ENCODE measurements around the gene SCD. TPM values are rescaled to one million over a fixed set of nuclear protein-coding genes. Genes with fewer than 3 reads are reported as not detected.
A peak's percentile ranks its signal among the peaks of the same experiment; 100 is the strongest.

SCD gene
- total RNA-seq, 1 donor from 2014 or later, result 257 TPM

GRCh38 chr10:100339236-100339635 is 7.8 kb upstream of the SCD start:
- ATAC-seq, result no peak
- no peak for DNase-seq (ENCODE audit: low spot score)

DNA sequence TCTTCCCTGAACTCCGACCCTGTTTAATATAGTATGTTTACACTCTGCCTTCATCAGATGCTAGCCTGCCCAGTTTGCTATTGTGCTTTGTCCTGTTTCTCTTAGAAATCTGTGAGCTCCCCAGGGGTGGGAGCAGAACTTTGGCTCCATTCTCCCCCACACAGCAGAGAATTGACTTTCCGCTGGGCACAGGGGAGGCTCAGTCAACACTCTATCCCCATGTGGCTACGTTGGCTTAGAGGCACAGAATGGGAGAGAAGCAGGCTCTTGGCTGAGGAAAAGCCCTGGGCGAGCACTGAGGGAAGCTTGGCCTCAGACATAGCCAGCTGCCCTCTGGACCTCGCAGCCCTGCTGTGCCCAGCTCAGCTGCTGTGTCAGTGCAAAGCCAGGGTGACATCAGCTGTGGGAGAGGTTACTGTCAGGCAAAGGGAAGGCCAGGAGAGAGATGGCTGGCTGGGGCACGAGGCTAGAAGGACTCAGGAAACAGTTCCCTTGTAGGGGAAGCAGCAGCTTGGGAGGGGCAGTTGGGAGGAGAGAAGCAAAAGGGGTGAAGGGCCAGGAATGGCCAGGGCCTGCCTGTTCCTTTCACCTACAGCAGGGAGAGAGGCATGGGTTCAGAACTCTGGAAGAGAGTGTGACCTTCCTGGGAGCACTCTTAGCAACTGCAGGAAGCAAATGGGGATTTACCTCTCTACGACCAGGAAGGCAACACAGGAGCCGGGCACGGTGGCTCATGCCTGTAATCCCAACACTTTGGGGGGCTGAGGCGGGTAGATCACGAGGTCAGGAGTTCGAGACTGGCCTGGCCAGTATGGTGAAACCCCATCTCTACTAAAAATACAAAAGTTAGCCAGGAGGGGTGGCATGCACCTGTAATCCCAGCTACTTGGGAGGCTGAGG is 5.8 kb upstream of the SCD start:
- peak; percentile 87 for ATAC-seq

GRCh38 chr10:100341953-100342626 is 4.9 kb upstream of the SCD start:
- ATAC-seq (peak; percentile 51), DNase-seq (ENCODE audit: low spot score) (peak; percentile 63)

More for the DNA sequence above, 5.8 kb upstream of the SCD start:
- peak; percentile 95 for DNase-seq (ENCODE audit: low spot score)

DNA sequence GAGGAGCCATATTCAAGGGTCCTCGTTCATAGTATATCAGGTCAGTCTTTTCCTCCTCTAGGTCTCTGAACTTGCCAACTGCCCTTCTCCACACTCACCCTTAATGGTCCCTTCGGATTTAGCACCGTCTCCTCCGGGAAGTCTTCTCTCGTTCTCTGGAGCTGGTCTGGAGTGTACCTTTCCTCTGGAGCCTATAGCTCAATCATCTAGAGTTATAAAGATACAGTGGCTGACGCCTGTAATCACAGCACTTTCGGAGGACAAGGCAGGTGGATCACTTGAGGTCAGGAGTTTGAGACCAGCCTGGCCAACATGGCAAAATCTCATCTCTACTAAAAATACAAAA is 4.4 kb upstream of the SCD start:
- ATAC-seq, result no peak
- no peak for DNase-seq (ENCODE audit: low spot score)

DNA sequence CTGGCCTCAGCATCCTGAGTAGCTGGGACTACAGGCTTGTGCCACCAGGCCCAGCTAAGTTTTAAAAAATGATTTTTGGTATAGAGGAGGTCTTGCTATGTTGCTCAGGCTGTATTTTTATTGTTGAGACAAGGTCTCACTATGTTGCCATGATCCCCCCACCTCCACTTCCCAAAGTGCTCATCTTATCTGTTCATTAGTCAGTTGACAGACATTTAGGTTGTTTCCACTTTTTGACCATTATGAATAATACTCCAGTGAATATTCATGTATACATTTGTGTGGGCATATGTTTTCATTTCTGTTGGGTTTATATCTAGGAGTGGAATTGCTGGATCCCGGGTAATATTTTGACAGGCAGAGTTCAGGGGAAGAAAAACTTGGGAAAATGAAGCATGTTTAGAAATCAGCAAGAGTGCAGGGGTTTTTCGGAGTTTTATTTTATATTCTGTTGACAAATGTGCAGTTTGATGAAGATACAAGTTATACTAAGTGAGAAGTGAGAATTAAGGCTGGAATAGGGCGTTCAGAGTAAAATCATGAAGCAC is 2.7 kb upstream of the SCD start:
- ATAC-seq, result no peak
- DNase-seq (ENCODE audit: low spot score), result no peak

DNA sequence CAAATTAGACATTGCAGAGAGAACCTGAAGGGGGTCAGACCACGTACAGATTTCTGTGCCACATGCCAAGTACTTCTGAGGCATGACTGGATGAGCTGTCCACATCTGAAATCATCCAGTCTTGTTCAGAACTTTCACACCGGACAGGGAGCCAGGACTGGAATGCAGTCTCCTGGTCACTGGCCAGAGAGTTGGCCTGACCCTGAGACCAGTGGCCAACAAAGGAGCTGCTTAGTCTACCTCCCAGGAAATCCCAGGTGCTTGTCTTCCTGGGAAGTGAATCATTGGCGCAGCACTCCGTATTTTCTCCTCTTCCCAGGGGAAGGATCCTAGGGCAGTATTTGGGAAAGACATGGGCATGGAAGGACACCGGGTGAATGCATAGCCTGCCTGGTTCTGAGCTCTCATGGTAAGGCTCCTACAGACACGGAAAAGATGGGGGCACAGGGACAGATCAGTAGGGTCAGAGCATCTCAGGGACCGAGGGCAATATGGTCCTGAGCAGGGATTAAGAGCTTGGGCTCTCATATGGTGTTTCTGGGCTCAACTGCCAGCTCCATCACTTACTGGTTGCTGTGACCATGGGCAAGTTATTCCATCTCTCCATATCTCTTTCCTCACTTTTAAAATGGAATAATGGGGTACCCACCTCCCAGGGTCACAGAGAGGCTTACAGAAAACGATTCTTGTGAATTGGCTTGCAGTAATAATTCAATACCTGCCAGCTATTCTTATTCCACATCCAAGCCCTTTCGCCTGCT is 1.3 kb upstream of the SCD start:
- no peak for DNase-seq (ENCODE audit: low spot score)
- peak; percentile 13 for ATAC-seq

DNA sequence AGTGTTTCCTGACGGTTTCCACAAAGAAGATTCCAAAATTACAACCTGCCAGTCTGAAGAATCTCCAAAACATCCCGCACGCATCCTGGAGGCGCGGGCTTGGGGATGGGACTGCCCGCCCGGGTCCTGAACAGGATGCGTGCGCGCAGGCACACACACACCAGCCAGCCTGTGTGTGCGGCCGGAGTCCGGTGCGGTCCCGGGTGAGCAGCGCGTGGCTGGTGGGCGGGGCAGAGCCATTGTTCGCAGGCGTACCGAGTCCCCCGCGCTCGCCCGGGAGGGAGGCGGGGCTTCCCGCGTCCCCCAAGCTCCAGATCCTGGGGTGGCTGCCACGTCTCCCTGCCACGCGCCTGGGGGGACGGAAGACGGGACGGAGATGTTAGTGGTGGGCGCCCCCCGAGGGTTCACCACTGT is 675 bp upstream of the SCD start:
- peak; percentile 45 for ATAC-seq

DNA sequence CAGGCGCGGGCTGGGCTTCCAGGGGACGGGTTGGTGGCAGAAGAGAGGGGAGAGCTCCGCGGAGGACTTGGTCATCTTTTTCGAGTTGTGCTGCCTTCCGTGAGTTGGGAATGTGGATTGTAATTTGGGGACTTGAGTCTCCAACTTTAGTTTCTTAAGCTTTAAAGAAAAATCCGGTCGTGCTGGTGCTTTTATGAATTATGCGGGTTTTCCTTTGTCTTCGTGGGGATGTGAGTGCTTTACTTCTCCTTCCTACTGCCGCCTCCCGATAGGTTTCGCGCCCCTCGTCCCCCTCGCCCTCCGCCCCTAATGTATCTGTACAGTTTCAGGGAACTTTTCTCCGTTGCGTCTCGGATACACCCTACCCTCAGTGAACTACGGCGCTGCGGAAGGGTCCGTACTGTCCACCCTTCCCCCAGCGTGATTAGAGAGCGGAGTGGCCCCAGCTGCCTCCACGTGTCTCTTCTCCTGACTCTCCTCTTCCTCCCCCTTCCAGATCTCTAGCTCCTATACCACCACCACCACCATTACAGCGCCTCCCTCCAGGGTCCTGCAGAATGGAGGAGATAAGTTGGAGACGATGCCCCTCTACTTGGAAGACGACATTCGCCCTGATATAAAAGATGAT is 649 bp downstream of the SCD start:
- ATAC-seq (peak; percentile 26), DNase-seq (ENCODE audit: low spot score) (no peak)

More for the DNA sequence above, 675 bp upstream of the SCD start:
- no peak for DNase-seq (ENCODE audit: low spot score)

- DNase-seq (ENCODE audit: low spot score) (no peak), ATAC-seq (no peak)
These were observed 1.4 kb downstream of the SCD start for GRCh38 chr10:100348389-100348927.

DNA sequence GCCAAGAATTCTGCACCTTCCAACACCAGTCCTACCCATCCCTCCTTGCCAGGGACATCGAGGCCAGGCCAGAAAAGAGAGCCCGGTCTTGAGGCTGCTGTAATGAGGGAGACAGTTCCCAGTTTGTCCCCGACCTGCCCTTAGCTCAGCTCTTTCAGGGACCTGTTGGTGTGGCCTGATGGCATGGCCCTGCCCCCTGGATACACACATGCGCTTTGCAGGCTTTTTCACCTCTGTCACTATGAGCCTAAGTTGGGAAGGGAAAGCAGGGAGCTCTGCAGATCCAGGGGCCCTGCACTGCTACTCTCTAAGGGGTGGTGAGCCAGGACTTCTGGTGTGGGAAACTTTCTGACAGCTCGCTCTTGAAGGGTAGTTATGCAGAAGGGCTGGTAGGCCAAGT is 2.1 kb downstream of the SCD start:
- ATAC-seq, result peak; percentile 54
- DNase-seq (ENCODE audit: low spot score), result no peak

DNA sequence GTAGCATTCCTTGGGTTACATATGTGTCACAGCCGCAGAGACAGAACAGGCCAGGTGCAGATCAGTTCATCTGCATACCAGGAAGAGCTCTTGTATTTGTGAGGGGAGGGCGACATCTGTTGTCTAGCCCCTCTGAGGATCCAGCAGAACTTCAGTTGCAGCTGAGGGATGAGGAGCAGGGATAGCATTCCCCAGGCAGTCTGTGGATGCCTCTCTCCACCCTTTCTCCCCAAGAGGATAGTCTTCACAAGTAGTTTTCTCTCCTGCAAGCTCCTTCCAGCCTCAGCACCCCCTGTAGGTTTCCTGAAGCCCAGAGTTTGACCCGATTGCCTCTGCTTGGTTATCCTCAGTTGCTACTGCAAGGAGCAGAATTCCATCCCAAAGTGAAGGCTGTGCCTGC is 2.6 kb downstream of the SCD start:
- DNase-seq (ENCODE audit: low spot score) (no peak), ATAC-seq (no peak)

GRCh38 chr10:100350914-100351485 is 4.0 kb downstream of the SCD start:
- DNase-seq (ENCODE audit: low spot score), result no peak
- no peak for ATAC-seq

DNA sequence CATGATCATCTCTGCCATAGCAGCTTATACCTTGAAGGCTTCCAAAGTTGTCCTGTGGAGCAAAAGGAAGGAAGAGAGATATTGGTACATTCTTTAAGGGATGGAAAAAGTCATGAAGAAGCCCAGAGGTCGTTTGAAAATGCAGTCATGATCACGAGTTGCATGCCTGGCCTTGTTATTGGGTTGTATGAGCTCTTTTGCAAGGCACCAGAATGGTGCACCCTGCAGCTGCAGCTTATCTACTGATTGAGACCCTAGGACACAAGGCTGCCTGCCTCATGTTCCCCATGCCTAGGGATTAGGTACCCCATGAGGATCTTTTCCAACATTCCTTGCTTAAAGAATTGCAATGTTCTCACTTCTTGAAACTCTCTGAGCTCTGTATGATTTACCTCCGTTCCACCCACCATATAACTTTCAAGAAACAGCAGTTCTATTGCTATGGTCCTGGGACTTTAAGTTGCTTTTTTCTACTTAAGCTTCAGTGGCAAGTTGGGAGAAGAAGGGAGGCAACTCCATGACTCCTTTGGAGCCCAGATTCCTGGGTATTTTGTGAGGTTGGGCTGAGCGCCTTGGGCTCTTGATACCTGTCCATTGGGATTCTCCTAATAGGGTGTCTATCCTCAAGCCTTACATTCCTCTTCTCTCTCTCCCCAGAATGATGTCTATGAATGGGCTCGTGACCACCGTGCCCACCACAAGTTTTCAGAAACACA is 6.9 kb downstream of the SCD start:
- DNase-seq (ENCODE audit: low spot score) (no peak), ATAC-seq (no peak)

DNA sequence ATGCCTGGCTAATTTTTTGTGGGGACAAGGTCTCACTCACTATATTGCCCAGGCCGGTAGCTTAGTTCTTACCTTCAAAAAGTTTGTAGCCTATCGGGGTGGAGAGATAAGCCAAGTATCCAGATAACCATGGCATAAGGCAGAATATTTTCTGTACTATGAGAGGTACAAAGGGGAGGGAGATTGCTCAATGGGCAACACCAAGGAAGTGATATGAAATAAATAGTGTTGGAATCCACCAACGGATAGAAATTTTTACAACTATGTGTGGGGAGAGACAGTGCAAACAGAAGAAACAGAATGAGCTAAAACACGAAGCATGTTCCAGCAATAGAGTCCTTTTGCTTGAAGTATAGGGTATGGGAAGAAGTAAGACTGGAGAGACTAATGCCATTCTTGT is 8.1 kb downstream of the SCD start:
- ATAC-seq, result no peak
- no peak for DNase-seq (ENCODE audit: low spot score)

DNA sequence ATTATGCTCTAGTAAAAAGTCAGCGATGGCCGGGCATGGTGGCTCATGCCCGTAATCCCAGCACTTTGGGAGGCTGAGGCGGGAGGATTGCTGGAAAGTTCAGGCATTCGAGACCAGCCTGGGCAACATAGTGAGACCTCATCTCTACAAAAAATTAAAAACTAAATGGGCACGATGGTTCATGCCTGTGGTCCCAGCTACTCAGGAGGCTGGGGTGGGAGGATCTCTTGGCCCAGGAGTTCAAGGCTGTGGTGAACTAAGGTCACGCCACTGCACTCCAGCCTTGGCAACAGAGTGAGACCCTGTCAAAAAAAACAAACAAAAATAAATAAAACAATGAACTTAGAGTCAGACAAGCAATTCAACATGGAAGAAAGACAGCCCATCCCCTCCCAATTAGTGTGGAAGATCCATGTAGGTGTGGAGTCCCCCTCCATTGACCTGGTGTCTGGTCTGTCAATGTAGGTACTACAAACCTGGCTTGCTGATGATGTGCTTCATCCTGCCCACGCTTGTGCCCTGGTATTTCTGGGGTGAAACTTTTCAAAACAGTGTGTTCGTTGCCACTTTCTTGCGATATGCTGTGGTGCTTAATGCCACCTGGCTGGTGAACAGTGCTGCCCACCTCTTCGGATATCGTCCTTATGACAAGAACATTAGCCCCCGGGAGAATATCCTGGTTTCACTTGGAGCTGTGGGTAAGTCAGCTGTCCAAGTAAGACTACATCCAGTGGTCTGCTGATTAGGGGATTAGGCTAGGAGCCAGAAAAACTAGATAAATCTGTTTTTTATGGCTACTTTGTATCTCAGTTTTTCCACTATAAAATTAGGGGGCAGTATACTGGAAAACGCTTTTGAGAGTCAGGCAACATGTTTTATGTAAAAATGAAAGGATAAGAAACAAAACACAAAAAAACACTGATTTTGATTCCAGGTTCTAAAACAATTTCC is 9.3 kb downstream of the SCD start:
- DNase-seq (ENCODE audit: low spot score) (no peak), ATAC-seq (no peak)

DNA sequence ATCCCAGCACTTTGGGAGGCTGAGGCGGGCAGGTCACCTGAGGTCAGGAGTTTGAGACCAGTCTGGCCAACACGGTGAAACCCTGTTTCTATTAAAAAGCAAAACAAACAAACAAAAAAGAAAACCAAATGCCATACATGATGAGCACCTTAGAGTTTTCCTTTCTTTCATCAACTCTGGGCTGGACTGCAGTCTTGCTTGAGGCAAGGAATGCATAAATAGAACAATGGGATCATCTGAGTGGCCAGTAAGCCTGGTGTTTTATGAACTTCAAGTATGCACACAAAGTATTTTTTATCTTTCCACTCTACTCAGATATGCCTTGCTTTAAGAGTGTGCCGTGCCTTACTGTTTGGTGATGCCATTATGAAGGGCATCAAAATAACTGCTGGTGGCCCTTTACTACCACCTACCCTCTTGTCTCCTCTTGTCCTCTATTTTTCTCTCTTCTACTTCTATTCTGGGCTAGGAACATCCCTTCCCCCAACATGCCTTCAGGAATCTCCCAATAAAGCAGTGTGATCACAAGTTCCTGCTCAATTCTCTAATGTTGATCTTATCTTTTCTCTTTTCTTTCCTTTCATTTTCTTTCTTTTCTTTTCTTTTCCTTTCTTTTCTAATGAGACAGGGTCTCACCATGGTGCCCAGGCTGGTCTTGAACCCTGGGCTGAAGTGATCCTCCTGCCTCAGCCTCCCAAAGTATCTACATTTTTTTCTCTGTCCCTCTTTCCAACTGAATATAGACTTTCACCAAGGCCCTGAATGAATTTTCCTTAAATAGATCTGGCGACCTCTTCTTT is 10.2 kb downstream of the SCD start:
- DNase-seq (ENCODE audit: low spot score) (no peak), ATAC-seq (no peak)

- ATAC-seq (peak; percentile 43), DNase-seq (ENCODE audit: low spot score) (no peak)
These were observed 12.0 kb downstream of the SCD start for GRCh38 chr10:100359030-100359432.
